Transverse colon (tissue), 4 donors: ENCODE results near the gene LSM11. TPM values are rescaled to one million over a fixed set of nuclear protein-coding genes. Genes with fewer than 3 reads are reported as not detected.

Experiments used
- DNase-seq: peaks from one replicate; pipeline ENCODE4 v3.0.0-alpha.2; 2019
- H3K27ac ChIP-seq, 4 donors: fragments of 200-600 bp; sonication (generic); 2 replicates each; pipeline ENCODE4 v1.5.1; 2016 to 2018; ENCODE audit warnings: inconsistent platforms in 4 of 4
- H3K27me3 ChIP-seq: fragments of 200-600 bp; sonication (generic); 2 replicates; pipeline ENCODE4 v1.5.1; 2017; ENCODE audit warnings: inconsistent platforms
- H3K36me3 ChIP-seq, 4 donors: fragments of 200-600 bp; sonication (generic); 2 replicates each; pipeline ENCODE4 v1.5.1; 2017 to 2019; ENCODE audit warnings: inconsistent platforms in 4 of 4
- H3K4me1 ChIP-seq, 4 donors: fragments of 200-600 bp; sonication (generic); 2 replicates each; pipeline ENCODE4 v1.5.1; 2017 to 2020; ENCODE audit warnings: inconsistent platforms in 4 of 4
- H3K4me3 ChIP-seq, 4 donors: fragments of 200-600 bp; sonication (generic); 1 replicate in 1 of 4; 2 replicates in 3 of 4; pipeline versions ENCODE4 v1.5.1 to v1.6.1; 2017 to 2019; ENCODE audit warnings: inconsistent platforms in 4 of 4
- H3K9me3 ChIP-seq, 2 donors: fragments of 200-600 bp; sonication (generic); 2 replicates each; pipeline ENCODE4 v1.5.1; 2017 to 2019; ENCODE audit warnings: inconsistent platforms in 2 of 2
- EP300 ChIP-seq: sonication (generic); formaldehyde crosslinking; IDR thresholded peaks from one replicate; pipeline ENCODE4 v1.6.1; 2017; ENCODE audit warnings: antibody characterized with exemption, low read depth
- POLR2A ChIP-seq: fragments of 450-650 bp; IDR thresholded peaks from one replicate; pipeline ENCODE4 v1.6.1; 2016; ENCODE audit warnings: antibody characterized with exemption, mild to moderate bottlenecking, moderate library complexity
- POLR2AphosphoS5 ChIP-seq, 3 donors: sonication (generic); formaldehyde crosslinking; IDR thresholded peaks; one replicate each; pipeline ENCODE4 v1.6.1; 2016; ENCODE audit warnings: antibody characterized with exemption in 3 of 3
- WGBS, 2 donors: methylation state at CpG; one replicate each; pipeline ENCODE4 v1.1.5; 2018; ENCODE audit warnings: low coverage in 1 of 2; 5-methylcytosine and 5-hydroxymethylcytosine counted together
- in situ Hi-C, 4 donors: fragments of 200-750 bp; cut with MboI; loops; one replicate each; pipeline versions ENCODE4 v1.15.0 to v1.15.1; 2017; ENCODE audit warnings: low sequenced_read_pairs in 3 of 4, low pct_ligation_motif_present in 1 of 4, low pct_unique_long_range_greater_than_20kb in 1 of 4
- intact Hi-C: fragments of 100-400 bp; cut with DNase I; formaldehyde crosslinking; loops from one replicate; pipeline ENCODE4 v1.15.1; 2023; ENCODE audit warnings: low total_unique reads
- total RNA-seq, 4 donors: library from RNA; depleted of rRNA; stranded (reverse); fragments of >200 nt; gene quantifications; one replicate each; pipeline ENCODE4 v1.1.0, GENCODE V29; 2016
- TF ChIP-seq, protein P1 (sequence below), 5 experiments: fragments of 200-600 bp in 3 of 5; fragments of 450-650 bp in 2 of 5; sonication (generic) in 3 of 5; IDR thresholded peaks; 1 replicate in 2 of 5; 2 replicates in 3 of 5; pipeline ENCODE4 v1.5.1; 2016 to 2017; ENCODE audit warnings: antibody characterized with exemption in 5 of 5, inconsistent platforms in 3 of 5, mild to moderate bottlenecking in 2 of 5, moderate library complexity in 1 of 5

The LSM11 gene
- total RNA-seq, 4 donors from 2014 or later = 4.1 to 10.0 (median 5.8) TPM

GRCh38 chr5:157730900-157731271 lies 12.6 kb upstream of the LSM11 start:
- H3K27me3 ChIP-seq = no peaks in the 10 kb centered on the region
- H3K27ac ChIP-seq = peak overlapping the region; percentile 90 to 99 (median 95)
- H3K4me1 ChIP-seq = peaks cover 0 to 15% (median 7%) of the 10 kb centered on the region in 4 donors
- intact Hi-C loops (no loop called here), in situ Hi-C loops (loop anchor here in 3 of 4 donors (25.0 kb wide), 4 partner anchors 244 to 594 kb away; partner anchors contain the start of gene MED7 (in 1 of the 3))
- 19 to 21% methylated on average over 5 of the region's 5 CpGs for whole genome bisulfite sequencing, 2 donors
- H3K36me3 ChIP-seq = peaks cover 0 to 7% (median 0%) of the 10 kb centered on the region in 4 donors
- DNase-seq = no peak
- H3K9me3 ChIP-seq = no peaks in the 10 kb centered on the region
- peak overlapping the region; percentile 66 to 89 (median 70) for H3K4me3 ChIP-seq
- TF ChIP-seq, protein P1, sequence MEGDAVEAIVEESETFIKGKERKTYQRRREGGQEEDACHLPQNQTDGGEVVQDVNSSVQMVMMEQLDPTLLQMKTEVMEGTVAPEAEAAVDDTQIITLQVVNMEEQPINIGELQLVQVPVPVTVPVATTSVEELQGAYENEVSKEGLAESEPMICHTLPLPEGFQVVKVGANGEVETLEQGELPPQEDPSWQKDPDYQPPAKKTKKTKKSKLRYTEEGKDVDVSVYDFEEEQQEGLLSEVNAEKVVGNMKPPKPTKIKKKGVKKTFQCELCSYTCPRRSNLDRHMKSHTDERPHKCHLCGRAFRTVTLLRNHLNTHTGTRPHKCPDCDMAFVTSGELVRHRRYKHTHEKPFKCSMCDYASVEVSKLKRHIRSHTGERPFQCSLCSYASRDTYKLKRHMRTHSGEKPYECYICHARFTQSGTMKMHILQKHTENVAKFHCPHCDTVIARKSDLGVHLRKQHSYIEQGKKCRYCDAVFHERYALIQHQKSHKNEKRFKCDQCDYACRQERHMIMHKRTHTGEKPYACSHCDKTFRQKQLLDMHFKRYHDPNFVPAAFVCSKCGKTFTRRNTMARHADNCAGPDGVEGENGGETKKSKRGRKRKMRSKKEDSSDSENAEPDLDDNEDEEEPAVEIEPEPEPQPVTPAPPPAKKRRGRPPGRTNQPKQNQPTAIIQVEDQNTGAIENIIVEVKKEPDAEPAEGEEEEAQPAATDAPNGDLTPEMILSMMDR (IDR thresholded peaks at IDR 0.05) = no peak
- TF ChIP-seq EP300 (no peak), POLR2AphosphoS5 (IDR thresholded peaks at IDR 0.05) (no peak), POLR2A (no peak)

DNA sequence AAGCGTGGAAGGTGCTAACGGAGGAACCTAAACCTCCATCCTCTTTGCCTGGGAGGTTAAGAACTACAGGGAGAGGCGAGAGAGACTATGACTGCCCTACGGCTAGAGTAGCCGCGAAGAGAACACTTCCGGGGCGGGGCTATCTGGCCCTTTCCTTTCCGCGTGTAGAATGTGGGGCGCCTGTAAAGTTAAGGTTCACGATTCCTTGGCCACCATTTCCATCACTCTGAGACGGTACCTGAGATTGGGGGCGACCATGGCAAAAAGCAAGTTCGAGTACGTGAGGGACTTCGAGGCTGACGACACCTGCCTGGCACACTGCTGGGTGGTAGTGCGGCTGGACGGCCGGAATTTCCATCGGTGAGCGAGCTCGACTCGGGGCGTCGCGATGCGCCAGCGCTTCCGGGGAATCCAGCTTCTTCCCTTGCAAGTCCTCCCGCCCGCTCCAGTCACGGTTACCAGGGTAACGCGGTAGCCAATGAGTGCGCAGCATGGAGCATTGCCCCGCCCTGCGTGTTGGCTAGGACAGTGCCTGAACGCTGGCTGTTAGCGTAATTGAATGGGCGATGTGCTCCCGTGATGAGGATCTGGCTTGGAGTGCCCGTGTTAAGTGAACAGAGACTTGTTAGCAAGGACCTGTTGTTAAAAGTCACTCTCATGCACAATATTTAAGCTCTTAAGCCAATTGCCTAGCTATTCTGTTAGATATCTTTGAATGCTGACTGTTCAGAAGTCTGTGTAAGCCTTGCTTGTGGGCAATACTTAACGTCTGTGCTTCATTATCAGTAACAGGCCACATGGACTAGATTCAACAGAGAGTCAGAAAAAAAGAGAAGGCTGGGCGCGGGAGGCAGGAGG lies 12.0 kb upstream of the LSM11 start, which contains the start of gene THG1L:
THG1L (plus strand) TSS at position 149 of the 858 bp plus-strand sequence; CDS start at position 170, 21 bp downstream.
- Histone ChIP-seq H3K4me3 (peak within 1 kb of the TSS; percentile 66 to 89 (median 70)), H3K4me1 (peaks cover 0 to 15% (median 7%) of the 10 kb centered on the region in 4 donors), H3K36me3 (peaks cover 0 to 7% (median 0%) of the 10 kb centered on the region in 4 donors), H3K27ac (peak within 1 kb of the TSS; percentile 90 to 99 (median 95)), H3K9me3 (no peaks in the 10 kb centered on the region), H3K27me3 (no peaks in the 10 kb centered on the region)
- TF ChIP-seq, protein P1 (IDR thresholded peaks at IDR 0.05) = no peak
- TF ChIP-seq POLR2A (peak; percentile 88), EP300 (no peak), POLR2AphosphoS5 (IDR thresholded peaks at IDR 0.05) (peak; percentile 69 to 91 (median 90))
- intact Hi-C loops = no loop called here
- in situ Hi-C loops = loop anchor here in 3 of 4 donors (25.0 kb wide), 4 partner anchors 244 to 594 kb away; partner anchors contain the start of gene MED7 (in 1 of the 3)
- WGBS, 2 donors = 2 to 7% methylated on average over 5 to 26 of the region's 47 CpGs
- DNase-seq = peak; percentile 99

GRCh38 chr5:157732130-157732514 lies 11.4 kb upstream of the LSM11 start:
- in situ Hi-C loops = loop anchor here in 3 of 4 donors (25.0 kb wide), 4 partner anchors 245 to 595 kb away; partner anchors contain the start of gene MED7 (in 1 of the 3)

More at GRCh38 chr5:157732130-157732514, 11.4 kb upstream of the LSM11 start:
- Histone ChIP-seq H3K27me3 (no peaks in the 10 kb centered on the region), H3K9me3 (no peaks in the 10 kb centered on the region), H3K27ac (peak overlapping the region; percentile 90 to 99 (median 95)), H3K4me3 (peak overlapping the region in 3 of 4 donors; percentile 66 to 73 (median 66)), H3K4me1 (peaks cover 0 to 15% (median 7%) of the 10 kb centered on the region in 4 donors), H3K36me3 (peaks cover 0 to 12% (median 0%) of the 10 kb centered on the region in 4 donors)
- intact Hi-C loops = no loop called here
- 86 to 87% methylated on average over 5 of the region's 5 CpGs for WGBS, 2 donors
- TF ChIP-seq, protein P1 (IDR thresholded peaks at IDR 0.05) = no peak
- TF ChIP-seq POLR2A (no peak), EP300 (no peak), POLR2AphosphoS5 (IDR thresholded peaks at IDR 0.05) (no peak)
- DNase-seq = no peak
